HG03159 (cell line): ENCODE data around the gene WDR6.

ENCODE experiments used
- ATAC-seq: cut with Tn5 transposase; IDR thresholded peaks from one replicate; pipeline ENCODE4 v1.9.1; 2021; ENCODE audit warnings: mild to moderate bottlenecking, moderate library complexity; ENCODE audit not compliant: unreplicated experiment

The WDR6 gene

GRCh38 chr3:49013738-49014660, 6.8 kb downstream of the WDR6 start:
- ATAC-seq = no peak

- no peak for ATAC-seq
Observed at GRCh38 chr3:49015072-49015471, 7.9 kb downstream of the WDR6 start.

- no peak for ATAC-seq
Observed at GRCh38 chr3:49015765-49016164, 8.6 kb downstream of the WDR6 start.

- ATAC-seq = no peak
Observed at GRCh38 chr3:49016414-49017228, 9.4 kb downstream of the WDR6 start.

GRCh38 chr3:49017229-49017970, 10.2 kb downstream of the WDR6 start:
- no peak for ATAC-seq

GRCh38 chr3:49017971-49018706, 10.9 kb downstream of the WDR6 start, which contains the start of gene DALRD3:
TSS of gene DALRD3 (minus strand) at chr3:49018580. CDS start at chr3:49018564, 16 bp downstream.
- no peak for ATAC-seq

- no peak for ATAC-seq
Observed at GRCh38 chr3:49018707-49019006, 11.5 kb downstream of the WDR6 start.

- no peak for ATAC-seq
Observed at GRCh38 chr3:49019941-49020329, 12.7 kb downstream of the WDR6 start.

GRCh38 chr3:49020330-49021212, 13.4 kb downstream of the WDR6 start:
- ATAC-seq = peak; percentile 1

- ATAC-seq = peak; percentile 51
Observed at GRCh38 chr3:49021213-49021812, 14.1 kb downstream of the WDR6 start.

- ATAC-seq = peak; percentile 56
Observed at GRCh38 chr3:49021813-49022687, 14.9 kb downstream of the WDR6 start, which contains the start of gene NDUFAF3. TSS of gene NDUFAF3 (plus strand) at chr3:49022121. CDS start at chr3:49022145, 24 bp downstream.

GRCh38 chr3:49022688-49023171, 15.5 kb downstream of the WDR6 start:
- no peak for ATAC-seq

- ATAC-seq = no peak
Observed at GRCh38 chr3:49023775-49024174, 16.6 kb downstream of the WDR6 start.

GRCh38 chr3:49024449-49024848, 17.3 kb downstream of the WDR6 start:
- no peak for ATAC-seq

- ATAC-seq = no peak
Observed at GRCh38 chr3:49025005-49025792, 18.0 kb downstream of the WDR6 start.

- ATAC-seq = no peak
Observed at GRCh38 chr3:49025793-49026520, 18.8 kb downstream of the WDR6 start.
